Measurements from ENCODE around the gene LLGL2. TPM values are rescaled to one million over a fixed set of nuclear protein-coding genes. Genes with fewer than 3 reads are reported as not detected.

Gene LLGL2
- total RNA-seq, 2 donors from 2014 or later: 12.0 to 12.8 TPM

DNA sequence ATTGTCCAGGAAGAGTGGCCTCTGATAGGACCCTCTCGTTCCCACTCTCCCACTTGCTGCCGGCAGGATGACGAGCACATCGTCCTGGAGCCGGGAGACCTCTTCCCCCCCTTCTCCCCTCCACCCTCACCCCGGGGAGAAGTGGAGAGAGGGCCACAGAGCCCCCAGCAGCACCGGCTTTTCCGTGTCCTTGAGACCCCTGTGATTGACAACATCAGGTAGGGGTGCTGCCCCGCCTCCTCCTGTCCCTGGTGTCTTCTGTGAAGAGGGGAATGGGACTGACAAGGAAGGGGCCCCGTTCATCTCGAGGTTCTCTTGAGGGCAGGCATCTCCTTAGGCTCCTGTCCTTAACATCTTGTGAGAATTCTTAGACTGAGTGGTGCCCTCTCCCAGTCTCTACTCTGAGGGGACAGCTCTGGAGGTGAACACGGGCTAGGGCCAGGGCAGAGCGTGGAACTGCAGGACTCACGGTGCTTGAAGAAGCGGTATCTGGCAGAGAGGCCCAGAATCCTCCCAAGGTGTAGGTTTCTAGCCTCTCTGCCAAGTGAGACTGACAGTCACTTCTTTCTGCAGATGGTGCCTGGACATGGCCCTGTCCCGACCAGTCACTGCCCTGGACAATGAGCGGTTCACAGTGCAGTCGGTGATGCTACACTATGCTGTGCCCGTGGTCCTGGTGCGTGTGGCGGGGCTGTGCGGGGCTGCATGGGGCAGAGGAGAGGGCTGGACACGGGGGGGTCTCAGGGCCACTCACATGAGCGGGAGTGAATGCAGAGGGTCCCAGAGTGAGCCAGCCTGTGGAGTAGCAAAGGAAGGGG, 36.6 kb upstream of the LLGL2 start:
- Mint-ChIP-seq H3K36me3 (peaks cover 0 to 7% of the 10 kb centered on the region in 2 donors), H3K9me3 (no peaks in the 10 kb centered on the region), H3K27ac (peak overlapping the region; percentile 29 to 93)
- ATAC-seq: no peak
- no peak for DNase-seq (ENCODE audit: low spot score in 2 of 2)

DNA sequence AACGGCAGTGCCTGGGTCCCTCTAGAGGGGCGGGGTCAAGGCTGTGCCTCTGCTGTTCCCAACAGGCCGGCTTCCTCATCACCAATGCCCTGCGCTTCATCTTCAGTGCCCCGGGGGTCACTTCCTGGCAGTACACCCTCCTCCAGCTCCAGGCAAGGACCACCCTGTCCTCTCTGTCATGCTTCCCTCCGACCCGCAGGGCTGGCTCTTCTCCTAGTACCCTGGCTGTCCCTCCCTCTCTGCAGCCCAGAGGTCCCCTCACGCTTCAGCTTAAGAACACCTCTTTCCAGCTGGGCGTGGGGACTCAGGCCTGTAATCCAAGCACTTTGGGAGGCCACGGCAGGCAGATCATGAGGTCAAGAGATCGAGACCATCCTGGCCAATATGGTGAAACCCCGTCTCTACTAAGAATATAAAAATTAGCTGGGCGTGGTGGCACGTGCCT, 36.0 kb upstream of the LLGL2 start:
- ATAC-seq: no peak
- Mint-ChIP-seq H3K27ac (peak overlapping the region in 1 of 2 donors; percentile 22), H3K36me3 (peaks cover 0 to 7% of the 10 kb centered on the region in 2 donors), H3K9me3 (no peaks in the 10 kb centered on the region)
- no peak for DNase-seq (ENCODE audit: low spot score in 2 of 2)

DNA sequence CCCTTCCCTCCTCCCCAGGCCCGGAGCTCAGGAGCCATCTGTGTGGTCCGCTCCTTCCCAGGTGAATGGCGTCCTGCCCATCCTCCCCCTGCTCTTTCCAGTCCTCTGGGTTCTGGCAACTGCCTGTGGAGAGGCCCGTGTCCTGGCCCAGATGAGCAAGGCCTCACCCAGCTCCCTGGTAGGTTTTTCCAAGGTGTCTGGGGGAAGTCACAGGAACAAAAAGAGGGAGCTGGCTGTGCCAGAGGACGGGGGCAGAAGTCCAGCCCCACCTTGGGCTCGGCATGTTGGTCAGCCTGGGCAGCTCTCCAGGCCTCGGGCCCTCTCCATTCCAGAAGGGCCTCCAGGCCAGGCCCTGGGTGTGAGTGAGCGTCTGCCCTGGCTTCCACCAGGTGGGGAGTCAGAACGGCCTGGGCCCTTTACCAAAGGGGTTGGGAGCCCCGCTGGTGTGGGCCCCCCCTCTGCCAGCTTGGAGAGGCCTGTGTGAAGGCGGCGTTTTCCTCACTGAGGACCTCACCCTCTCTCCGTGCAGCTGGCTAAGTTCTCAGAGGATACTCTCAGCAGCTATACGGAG, 35.2 kb upstream of the LLGL2 start:
- ATAC-seq: no peak
- Mint-ChIP-seq H3K27ac (peak overlapping the region in 1 of 2 donors; percentile 22), H3K9me3 (no peaks in the 10 kb centered on the region)

DNA sequence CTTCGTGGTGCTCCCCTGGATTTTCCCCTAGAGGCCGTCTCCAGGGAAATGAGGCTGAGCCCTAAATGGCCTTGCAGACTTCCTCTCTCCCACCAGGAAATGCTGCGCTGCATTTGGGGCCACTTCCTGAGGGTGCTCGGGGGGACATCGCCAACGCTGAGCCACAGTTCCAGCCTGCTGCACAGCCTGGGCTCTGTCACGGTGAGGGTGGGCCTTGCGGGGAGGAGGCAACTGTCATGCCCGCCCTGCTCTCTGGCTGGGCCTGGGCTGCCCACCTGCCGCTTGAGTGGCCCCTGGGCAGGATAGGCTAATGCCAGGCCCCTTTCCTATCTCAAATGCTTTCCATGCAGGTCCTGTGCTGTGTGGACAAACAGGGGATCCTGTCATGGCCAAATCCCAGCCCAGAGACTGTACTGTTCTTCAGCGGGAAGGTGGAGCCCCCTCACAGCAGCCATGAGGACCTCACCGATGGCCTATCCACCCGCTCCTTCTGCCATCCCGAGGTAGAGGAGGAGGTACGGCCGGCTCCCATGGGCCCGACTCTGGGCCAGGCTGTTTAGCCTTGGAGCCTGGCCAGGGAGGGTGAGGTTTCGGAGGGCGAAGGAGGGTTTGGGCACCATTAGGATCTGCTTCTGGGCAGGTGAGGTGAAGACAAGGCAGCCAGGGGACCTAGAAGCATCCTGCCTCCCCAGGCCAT, 34.4 kb upstream of the LLGL2 start:
- no peak for ATAC-seq
- no peak for DNase-seq (ENCODE audit: low spot score in 2 of 2)
- no peak overlapping the region for H3K27ac Mint-ChIP-seq
- peaks cover 0 to 7% of the 10 kb centered on the region in 2 donors for H3K36me3 Mint-ChIP-seq
- no peaks in the 10 kb centered on the region for H3K9me3 Mint-ChIP-seq

More for the DNA sequence above, 35.2 kb upstream of the LLGL2 start:
- DNase-seq (ENCODE audit: low spot score in 2 of 2): no peak
- H3K36me3 Mint-ChIP-seq: peaks cover 0 to 7% of the 10 kb centered on the region in 2 donors

DNA sequence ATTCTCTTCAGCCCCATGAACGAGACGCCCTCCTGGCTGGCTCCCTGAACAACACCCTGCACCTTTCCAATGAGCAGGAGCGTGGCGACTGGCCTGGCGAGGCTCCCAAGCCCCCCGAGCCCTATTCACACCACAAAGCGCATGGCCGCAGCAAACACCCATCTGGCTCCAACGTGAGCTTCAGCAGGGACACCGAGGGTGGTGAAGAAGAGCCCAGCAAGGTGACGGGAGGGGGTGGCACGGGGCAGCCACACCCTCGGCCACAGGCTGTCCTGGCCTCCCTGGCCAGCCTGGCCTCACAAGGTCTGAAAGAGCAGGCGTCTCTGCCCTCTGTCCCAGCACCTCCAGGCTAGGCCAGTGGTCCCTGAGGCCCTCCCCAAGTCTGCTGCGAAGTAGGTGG, 33.8 kb upstream of the LLGL2 start:
- H3K9me3 Mint-ChIP-seq: no peaks in the 10 kb centered on the region
- peaks cover 0 to 7% of the 10 kb centered on the region in 2 donors for H3K36me3 Mint-ChIP-seq
- no peak overlapping the region for H3K27ac Mint-ChIP-seq
- DNase-seq (ENCODE audit: low spot score in 2 of 2) (no peak), ATAC-seq (no peak)

DNA sequence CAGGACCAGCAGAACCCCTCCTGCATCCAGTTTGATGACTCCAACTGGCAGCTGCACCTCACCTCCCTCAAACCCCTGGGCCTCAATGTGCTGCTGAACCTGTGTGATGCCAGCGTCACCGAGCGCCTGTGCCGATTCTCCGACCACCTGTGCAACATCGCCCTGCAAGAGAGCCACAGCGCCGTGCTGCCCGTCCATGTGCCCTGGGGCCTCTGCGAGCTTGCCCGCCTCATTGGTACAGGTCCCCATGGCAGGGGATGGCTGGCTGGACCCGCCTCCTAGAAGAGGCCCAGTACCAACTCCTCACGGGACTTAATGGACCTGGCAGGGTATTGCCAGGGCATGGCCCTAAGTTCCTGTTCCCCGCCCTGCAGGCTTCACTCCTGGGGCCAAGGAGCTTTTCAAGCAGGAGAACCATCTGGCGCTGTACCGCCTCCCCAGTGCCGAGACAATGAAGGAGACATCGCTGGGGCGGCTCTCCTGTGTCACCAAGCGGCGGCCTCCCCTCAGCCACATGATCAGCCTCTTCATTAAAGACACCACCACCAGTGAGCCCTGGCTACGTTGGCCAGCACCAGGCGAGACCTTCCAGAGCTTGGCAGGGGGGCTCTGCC, 32.8 kb upstream of the LLGL2 start:
- DNase-seq (ENCODE audit: low spot score in 2 of 2): no peak
- no peaks in the 10 kb centered on the region for H3K9me3 Mint-ChIP-seq
- H3K27ac Mint-ChIP-seq: peak overlapping the region in 1 of 2 donors; percentile 72
- no peak for ATAC-seq
- peaks cover 0 to under 1% of the 10 kb centered on the region in 2 donors for H3K36me3 Mint-ChIP-seq

DNA sequence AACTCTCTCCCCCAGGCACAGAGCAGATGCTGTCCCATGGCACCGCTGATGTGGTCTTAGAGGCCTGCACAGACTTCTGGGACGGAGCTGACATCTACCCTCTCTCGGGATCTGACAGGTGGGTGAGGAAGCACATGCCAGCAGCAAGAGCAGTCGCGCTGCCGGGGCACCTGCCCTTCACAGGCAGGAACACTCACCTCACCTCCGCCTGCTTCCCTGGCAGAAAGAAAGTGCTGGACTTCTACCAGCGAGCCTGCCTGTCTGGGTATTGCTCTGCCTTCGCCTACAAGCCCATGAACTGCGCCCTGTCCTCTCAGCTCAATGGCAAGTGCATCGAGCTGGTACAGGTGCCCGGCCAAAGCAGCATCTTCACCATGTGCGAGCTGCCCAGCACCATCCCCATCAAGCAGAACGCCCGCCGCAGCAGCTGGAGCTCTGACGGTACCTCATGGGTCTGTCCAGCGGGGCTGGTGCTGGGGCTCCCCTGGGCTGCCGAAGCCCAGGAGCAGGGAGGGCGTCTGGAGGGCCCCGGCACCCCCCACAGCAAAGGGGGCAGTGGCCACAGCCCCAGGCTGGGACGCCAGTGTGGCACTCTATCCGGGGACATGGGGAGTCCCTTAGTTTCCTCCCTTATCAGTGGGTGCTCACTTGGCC, 31.9 kb upstream of the LLGL2 start:
- Mint-ChIP-seq H3K36me3 (no peaks in the 10 kb centered on the region), H3K9me3 (no peaks in the 10 kb centered on the region), H3K27ac (no peak overlapping the region)
- DNase-seq (ENCODE audit: low spot score in 2 of 2): no peak
- ATAC-seq: no peak

DNA sequence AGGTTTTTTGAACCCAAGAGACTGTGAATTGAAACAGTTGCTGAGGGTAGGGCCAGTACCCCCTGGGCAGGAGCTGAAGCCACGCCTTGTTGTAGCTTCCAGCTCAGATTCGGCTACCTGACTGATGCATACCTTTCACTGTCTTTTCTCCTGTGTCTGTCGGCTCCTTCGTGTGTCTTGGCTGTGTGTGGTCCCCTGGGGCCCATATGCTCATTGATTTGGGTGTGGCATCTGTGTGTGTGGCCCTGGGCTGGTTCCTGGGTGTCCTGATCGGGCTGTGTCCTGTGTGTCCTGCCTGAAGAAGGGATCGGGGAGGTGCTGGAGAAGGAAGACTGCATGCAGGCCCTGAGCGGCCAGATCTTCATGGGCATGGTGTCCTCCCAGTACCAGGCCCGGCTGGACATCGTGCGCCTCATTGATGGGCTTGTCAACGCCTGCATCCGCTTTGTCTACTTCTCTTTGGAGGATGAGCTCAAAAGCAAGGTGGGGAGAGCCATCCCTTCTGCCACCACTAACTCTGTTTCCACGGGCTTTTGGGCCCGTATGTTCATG, 31.1 kb upstream of the LLGL2 start:
- no peak for ATAC-seq
- no peaks in the 10 kb centered on the region for H3K36me3 Mint-ChIP-seq
- DNase-seq (ENCODE audit: low spot score in 2 of 2): no peak
- H3K27ac Mint-ChIP-seq: peak overlapping the region in 1 of 2 donors; percentile 86
- H3K9me3 Mint-ChIP-seq: no peaks in the 10 kb centered on the region

DNA sequence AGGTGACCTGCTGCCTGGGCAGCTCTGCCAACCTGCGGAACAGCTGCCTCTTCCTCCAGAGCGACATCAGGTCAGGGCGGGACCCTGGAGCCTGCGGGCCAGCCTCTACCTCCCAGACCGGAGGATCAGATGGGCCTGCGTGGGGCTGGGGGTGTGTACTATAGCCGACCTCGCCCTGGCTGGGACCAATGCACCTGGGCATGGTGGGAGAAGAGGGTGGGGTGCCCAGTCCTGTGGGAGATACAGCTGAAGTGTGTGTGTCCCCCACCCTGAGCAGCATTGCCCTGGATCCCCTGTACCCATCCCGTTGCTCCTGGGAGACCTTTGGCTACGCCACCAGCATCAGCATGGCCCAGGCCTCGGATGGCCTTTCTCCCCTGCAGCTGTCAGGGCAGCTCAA, 29.5 kb upstream of the LLGL2 start:
- no peaks in the 10 kb centered on the region for H3K36me3 Mint-ChIP-seq
- no peak overlapping the region for H3K27ac Mint-ChIP-seq

DNA sequence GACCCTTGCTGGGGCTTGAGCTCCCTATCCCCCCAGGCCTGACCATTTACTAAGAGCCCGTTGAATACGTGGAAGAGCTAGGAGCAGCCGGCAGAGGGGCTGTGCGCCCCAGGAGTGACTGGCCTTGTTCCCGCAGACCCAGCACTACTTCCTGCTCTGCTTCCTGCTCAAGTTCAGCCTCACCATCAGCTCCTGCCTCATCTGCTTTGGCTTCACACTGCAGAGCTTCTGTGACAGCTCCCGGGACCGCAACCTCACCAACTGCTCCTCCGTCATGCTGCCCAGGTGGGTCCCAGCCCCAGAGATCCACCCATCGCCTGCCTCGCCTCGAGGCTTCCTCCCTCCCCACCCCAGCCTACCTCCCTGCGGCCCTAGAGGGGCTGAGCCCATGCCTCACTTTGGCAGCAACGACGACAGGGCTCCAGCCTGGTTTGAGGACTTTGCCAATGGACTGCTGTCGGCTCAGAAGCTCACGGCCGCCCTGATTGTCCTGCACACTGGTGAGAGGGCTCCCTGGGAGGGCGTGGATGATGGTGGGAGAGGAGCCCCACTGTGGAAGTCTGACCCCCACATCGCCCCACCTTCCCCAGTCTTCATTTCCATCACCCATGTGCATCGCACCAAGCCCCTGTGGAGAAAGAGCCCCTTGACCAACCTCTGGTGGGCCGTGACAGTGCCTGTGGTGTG, 27.3 kb upstream of the LLGL2 start:
- Mint-ChIP-seq H3K36me3 (no peaks in the 10 kb centered on the region), H3K9me3 (no peaks in the 10 kb centered on the region), H3K27ac (no peak overlapping the region)
- DNase-seq (ENCODE audit: low spot score in 2 of 2) (no peak), ATAC-seq (no peak)

More for the DNA sequence above, 29.5 kb upstream of the LLGL2 start:
- H3K9me3 Mint-ChIP-seq: no peaks in the 10 kb centered on the region
- no peak for ATAC-seq
- no peak for DNase-seq (ENCODE audit: low spot score in 2 of 2)

DNA sequence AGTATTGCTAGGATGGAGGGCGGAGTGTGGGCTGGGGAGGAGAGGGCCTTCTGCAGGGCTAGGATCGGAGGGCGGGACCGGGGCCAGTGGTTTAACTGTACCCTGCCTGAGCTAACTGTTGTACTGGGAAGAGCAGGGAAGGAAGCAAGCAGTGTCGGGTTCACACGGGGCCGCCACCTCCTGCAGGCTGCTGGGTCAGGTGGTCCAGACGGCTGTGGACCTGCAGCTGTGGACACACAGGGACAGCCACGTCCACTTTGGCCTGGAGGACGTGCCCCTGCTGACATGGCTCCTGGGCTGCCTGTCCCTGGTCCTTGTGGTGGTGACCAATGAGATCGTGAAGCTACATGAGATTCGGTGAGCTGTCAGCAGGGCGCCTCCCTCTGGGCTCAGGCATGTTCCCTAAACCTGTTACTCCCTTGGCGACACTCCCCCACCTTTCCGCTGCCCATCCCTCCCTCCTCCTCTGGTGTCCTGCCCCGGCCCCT, 26.7 kb upstream of the LLGL2 start:
- DNase-seq (ENCODE audit: low spot score in 2 of 2) (no peak), ATAC-seq (no peak)
- Mint-ChIP-seq H3K27ac (no peak overlapping the region), H3K36me3 (no peaks in the 10 kb centered on the region), H3K9me3 (no peaks in the 10 kb centered on the region)

DNA sequence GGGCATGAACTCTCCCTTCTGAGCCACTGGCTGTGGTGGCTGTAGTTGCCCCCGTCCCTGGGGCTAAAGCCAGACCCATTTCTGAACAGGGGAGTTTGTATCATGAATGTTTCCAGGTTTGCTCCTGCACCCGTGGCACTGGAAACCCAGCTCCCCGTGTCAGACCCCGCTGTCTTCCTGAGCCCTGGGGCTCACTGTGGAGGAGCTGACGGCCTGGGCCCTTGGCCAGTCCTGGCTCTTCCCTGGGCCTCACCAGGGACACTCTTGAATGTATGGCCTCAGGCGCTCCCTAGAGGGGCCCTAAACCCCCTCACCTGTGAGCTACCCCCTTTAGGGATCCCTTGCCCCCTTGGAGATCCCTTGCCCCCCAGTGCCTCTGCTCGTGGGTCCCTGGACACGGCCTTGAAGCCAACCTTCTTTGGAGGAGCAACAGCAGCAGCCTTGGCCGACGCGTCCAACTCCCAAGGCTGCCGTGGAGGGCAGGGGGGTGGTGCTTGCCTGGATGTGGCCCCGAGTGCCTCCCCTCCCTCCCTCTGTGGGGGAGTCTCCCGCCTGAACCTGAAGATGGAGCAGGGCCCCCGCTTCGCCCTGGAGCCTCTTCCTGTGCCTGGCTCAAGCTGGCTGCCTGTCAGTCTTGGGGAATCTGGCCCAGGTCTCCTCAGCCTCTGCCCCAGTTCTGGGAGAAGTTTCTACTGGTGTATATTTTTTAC, 26.0 kb upstream of the LLGL2 start:
- no peaks in the 10 kb centered on the region for H3K36me3 Mint-ChIP-seq
- DNase-seq (ENCODE audit: low spot score in 2 of 2): no peak
- H3K9me3 Mint-ChIP-seq: no peaks in the 10 kb centered on the region
- peak overlapping the region in 1 of 2 donors; percentile 9 for H3K27ac Mint-ChIP-seq
- no peak for ATAC-seq

DNA sequence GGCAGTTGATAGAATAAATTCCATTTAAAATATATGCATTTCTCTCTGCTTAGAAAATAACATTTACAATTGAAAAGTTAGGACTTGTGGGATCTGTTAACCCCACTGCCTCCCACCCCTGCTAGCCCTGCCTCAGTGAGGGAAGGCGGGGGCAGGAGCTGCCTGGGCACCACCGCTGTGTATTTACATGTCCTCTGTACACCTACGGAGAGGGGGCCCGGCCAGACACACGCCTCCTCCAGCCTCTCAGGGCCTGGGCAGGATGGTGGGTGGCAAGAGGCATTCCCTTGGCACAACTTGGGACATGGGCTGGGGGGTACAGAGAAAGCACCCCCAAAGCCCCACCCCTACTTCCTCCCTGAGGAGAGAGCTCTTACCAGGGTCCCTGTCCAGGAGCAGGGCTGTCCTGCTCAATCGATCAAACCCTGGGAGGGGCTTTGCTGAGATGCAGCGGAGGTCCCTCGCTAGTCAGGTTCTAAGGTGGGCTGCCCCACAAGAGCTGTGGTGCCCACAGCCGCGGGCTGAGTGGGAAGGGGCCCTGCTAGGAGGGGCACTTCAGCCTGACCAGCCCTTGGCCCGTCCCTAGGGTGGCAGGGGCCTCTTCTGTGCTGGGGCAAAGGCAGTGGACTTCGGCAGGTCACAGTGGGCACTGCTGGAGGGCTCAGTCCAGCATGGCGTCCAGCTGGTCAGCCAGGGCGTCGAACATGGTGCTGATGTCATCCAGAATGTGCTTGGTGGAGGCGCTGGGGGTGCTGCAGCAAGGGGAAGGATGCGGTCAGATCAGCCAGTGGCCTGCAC, 24.9 kb upstream of the LLGL2 start:
- Mint-ChIP-seq H3K36me3 (no peaks in the 10 kb centered on the region), H3K9me3 (no peaks in the 10 kb centered on the region), H3K27ac (no peak overlapping the region)
- DNase-seq (ENCODE audit: low spot score in 2 of 2): no peak
- no peak for ATAC-seq

DNA sequence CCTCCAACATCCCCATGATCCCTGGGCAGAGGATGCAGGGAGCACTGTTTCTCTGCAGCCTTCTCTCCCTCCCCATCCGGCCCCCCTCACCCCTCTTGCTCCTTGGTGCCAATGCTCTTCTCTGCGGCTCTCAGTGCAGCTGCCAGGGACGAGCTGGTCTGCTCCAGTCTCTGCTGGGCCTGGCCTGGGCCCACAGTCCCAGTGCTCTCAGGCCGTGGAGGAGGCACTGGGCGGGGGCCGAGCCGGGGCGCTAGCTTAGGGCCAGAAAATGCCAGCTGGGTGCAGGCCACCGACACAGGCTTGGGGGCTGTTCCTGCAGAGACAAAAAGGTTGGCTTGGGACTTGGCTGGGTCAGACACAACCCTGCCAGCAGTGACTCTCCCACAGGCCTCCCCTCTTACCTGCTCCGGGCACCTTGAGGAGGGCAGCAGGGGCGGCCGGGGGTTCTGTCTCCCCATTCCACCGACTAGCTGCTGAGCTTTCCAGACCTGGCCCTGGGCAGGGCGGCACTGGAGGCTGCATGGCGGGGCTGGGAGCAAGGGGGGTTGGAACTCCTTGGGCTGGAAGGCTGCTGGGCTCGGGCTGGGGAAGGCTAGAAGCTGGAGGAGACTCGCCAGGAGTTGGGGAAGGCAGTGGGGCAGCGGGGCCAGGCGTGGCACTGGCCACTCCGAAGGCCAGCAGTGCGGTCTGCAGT, 24.0 kb upstream of the LLGL2 start:
- ATAC-seq (no peak), DNase-seq (ENCODE audit: low spot score in 2 of 2) (no peak)
- no peaks in the 10 kb centered on the region for H3K36me3 Mint-ChIP-seq
- H3K27ac Mint-ChIP-seq: no peak overlapping the region
- H3K9me3 Mint-ChIP-seq: no peaks in the 10 kb centered on the region

All from activated naive CD4-positive, alpha-beta T cell treated with anti-CD3 and anti-CD28 coated beads, Interleukin-2, amount 50 U/mL, for 72 hours (primary cell).